CD4-positive, alpha-beta T cell treated with Interleukin-10 for 1 hour (primary cell): ENCODE data around the gene C8B.

Source experiments
- DNase-seq: peaks from one replicate; pipeline ENCODE4 v3.0.0-alpha.2; 2020

The C8B gene

GRCh38 chr1:56890229-56890628, 75.6 kb downstream of the C8B start:
- no peak for DNase-seq

GRCh38 chr1:56881417-56881816, 84.4 kb downstream of the C8B start:
- no peak for DNase-seq

DNA sequence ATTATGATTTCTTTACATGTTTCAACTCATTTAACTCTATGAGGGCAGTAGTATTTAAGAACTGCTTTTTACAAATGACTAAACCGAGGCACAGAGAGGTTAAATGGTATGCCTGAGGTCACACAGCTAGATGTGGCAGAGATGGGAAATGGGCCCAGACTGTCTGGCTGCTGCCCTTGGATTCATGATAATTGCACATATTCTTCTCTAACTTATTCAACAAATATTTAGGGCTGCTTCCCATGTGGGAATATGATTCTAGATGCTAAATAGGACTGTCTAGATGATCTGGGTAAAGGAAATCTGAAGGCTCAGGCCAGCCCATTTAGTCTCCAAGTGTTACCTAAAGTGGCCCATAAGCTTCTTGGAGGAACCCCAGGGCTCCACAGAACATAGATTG, 85.0 kb downstream of the C8B start:
- no peak for DNase-seq
